Kidney epithelial cell (primary cell): ENCODE measurements around the gene MED6. TPM values are rescaled to one million over a fixed set of nuclear protein-coding genes. Genes with fewer than 3 reads are reported as not detected.

ENCODE experiments used
- DNase-seq: peaks from one replicate; pipeline ENCODE4 v3.0.0-alpha.2; 2010; ENCODE audit warnings: low read depth
- H3K27me3 ChIP-seq: 2 replicates; pipeline ENCODE4 v1.6.0; 2011; ENCODE audit warnings: low read length; ENCODE audit not compliant: control insufficient read depth, insufficient read depth
- H3K36me3 ChIP-seq: 2 replicates; pipeline ENCODE4 v1.5.1; 2011; ENCODE audit warnings: low read length; ENCODE audit not compliant: control insufficient read depth, insufficient read depth
- H3K4me3 ChIP-seq: 2 replicates; pipeline ENCODE4 v1.5.1; 2011; ENCODE audit warnings: low read depth, mild to moderate bottlenecking, control low read depth, low read length
- total RNA-seq: library from RNA; depleted of rRNA; stranded (reverse); fragments of >200 nt; gene quantifications from 2 replicates; pipeline ENCODE4 v1.2.3, GENCODE V29; 2015
- TF ChIP-seq, protein P1 (sequence below): IDR thresholded peaks from 2 replicates; pipeline ENCODE4 v1.5.1; 2011; ENCODE audit warnings: mild to moderate bottlenecking, moderate library complexity, low read length, control low read depth, inconsistent platforms; ENCODE audit not compliant: insufficient read depth, poor library complexity, severe bottlenecking

Gene MED6, protein sequence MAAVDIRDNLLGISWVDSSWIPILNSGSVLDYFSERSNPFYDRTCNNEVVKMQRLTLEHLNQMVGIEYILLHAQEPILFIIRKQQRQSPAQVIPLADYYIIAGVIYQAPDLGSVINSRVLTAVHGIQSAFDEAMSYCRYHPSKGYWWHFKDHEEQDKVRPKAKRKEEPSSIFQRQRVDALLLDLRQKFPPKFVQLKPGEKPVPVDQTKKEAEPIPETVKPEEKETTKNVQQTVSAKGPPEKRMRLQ
- total RNA-seq = 32.9 and 33.8 TPM in 2 replicates

DNA sequence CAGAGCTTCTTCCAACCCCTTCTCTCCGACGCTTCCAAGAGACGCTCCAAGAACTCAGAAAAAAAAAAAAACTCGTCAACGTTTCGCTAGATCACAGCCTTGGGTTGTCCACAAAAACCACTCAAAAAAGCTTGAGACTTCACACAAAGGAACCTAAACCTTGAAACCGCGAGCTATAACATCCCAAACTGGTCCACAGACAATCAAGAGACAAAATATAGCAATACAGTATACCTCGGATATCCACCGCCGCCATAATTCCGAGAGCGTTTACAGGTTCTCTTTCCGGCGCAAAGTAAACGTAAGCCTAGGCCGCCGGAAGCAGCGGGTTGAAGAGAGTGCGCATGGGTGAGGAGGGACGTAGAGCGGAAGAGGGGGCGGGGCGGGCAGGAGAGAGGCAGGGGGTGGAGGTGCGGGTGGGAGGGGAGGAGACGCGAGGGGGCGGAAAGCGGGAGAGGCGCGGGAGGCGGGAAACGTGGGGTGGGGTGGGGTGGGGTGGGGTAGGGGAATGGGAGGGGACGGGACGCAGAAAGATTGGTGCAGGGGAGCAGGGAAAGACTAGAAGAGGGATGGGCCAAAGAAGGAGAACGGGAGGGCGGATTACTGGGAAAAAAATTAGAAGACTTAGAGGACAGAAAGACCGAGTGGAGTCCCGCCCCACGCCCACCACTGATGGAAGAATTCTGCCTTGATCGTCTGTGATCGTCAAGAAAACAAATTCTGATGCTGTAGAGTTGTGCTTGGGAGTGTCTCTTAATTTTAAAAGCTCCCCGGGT is at the start of gene MED6:
MED6 (minus strand) TSS at position 274 of the 776 bp plus-strand sequence; CDS start at position 256, 18 bp downstream.
- Histone ChIP-seq H3K4me3 (peak within 1 kb of the TSS; percentile 98), H3K27me3 (no peaks in the 10 kb centered on the region), H3K36me3 (no peaks in the 10 kb centered on the region)
- peak; percentile 72 for DNase-seq
- TF ChIP-seq, protein P1, sequence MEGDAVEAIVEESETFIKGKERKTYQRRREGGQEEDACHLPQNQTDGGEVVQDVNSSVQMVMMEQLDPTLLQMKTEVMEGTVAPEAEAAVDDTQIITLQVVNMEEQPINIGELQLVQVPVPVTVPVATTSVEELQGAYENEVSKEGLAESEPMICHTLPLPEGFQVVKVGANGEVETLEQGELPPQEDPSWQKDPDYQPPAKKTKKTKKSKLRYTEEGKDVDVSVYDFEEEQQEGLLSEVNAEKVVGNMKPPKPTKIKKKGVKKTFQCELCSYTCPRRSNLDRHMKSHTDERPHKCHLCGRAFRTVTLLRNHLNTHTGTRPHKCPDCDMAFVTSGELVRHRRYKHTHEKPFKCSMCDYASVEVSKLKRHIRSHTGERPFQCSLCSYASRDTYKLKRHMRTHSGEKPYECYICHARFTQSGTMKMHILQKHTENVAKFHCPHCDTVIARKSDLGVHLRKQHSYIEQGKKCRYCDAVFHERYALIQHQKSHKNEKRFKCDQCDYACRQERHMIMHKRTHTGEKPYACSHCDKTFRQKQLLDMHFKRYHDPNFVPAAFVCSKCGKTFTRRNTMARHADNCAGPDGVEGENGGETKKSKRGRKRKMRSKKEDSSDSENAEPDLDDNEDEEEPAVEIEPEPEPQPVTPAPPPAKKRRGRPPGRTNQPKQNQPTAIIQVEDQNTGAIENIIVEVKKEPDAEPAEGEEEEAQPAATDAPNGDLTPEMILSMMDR = no peak

DNA sequence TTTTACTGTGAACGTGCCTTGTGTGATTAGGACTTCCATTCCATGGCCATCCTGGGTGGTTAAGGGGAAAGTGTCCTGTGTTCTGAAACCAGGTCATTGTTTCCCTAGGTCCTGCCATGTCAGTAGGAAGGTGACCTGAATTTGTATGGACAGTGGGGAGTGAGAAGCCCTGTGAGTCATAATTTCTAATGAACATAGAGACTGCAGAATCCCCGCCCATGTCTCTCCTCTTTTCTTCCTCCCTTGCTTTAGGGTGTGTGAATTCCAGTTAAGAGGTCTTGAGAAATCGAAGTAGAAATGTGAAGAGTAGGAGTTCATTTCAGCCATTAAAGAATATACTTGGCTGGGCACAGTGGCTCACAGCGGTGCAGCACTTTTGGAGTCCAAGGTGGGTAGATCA is 49.3 kb upstream of the MED6 start:
- TF ChIP-seq, protein P1 = no peak
- no peaks in the 10 kb centered on the region for H3K36me3 ChIP-seq
- no peak for DNase-seq
- H3K27me3 ChIP-seq = no peaks in the 10 kb centered on the region
- H3K4me3 ChIP-seq = no peak overlapping the region

DNA sequence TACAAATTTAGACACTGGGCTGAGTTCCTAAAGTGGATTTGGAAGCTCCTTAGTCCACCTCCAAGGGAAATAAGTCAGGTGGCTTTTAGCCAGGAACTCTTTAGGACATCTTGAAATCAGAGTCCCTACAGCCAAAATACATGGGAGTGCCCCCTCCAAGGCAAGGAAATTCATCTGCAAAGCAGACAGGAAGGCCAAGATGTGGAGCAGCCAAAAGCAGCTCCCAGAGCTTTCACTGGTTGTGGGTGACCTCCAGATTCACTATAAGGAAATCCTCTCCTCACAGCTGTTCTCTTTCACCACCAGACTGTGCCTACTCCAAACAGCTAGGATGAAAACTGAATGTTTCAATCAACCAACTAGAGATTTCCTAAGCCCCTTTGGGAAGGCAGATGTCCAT is 47.9 kb upstream of the MED6 start:
- Histone ChIP-seq H3K4me3 (no peak overlapping the region), H3K27me3 (no peaks in the 10 kb centered on the region), H3K36me3 (no peaks in the 10 kb centered on the region)
- DNase-seq = no peak
- TF ChIP-seq, protein P1 = no peak

DNA sequence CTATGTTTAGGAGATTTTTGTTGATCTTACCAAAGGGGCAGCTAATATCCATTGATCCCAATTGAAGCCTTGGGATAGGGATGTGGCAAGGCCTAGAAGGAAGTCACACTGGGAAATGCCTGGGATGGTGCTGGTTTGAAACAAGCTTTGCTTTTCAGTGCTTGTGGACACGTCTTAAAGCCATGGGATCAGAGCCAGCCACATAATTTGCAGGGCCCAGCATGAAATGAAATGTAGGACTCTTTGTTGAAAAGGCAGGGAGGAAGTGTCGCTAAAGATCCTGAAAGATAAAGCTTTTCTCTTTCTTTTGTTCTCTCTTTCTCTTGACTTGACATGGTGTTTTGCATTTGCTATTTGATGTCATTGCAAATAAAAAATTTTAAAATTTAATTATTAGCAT is 46.2 kb upstream of the MED6 start:
- no peak for DNase-seq
- no peaks in the 10 kb centered on the region for H3K27me3 ChIP-seq
- TF ChIP-seq, protein P1 = no peak
- no peak overlapping the region for H3K4me3 ChIP-seq
- H3K36me3 ChIP-seq = no peaks in the 10 kb centered on the region

DNA sequence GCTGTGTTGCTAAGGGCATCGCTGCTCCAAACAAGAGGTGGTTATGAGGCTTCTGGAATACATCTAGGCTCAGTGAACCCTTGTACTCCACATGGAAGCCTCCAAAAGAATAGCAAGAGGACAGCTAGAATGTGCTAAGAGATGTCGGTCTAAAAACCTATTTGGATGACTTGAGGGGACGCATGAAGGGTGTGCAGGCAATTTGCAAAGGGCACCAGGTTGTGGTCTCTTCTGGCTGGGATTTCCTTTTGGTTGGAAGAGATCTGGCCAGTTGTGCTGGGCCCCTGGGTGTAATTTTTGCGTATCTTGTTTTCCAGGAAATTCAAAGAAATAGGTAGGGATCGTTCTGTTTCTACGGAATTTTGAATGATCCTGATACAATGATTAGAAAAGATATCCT is 45.4 kb upstream of the MED6 start:
- H3K4me3 ChIP-seq = no peak overlapping the region
- TF ChIP-seq, protein P1 = no peak
- no peaks in the 10 kb centered on the region for H3K27me3 ChIP-seq
- no peaks in the 10 kb centered on the region for H3K36me3 ChIP-seq
- DNase-seq = no peak
